Suprapubic skin (tissue), 4 donors: ENCODE results near the gene MIGA2. TPM values are rescaled to one million over a fixed set of nuclear protein-coding genes. Genes with fewer than 3 reads are reported as not detected.

Source experiments
- DNase-seq, 2 donors: peaks; one replicate each; pipeline ENCODE4 v3.0.0-alpha.2; 2019; ENCODE audit warnings: low spot score in 2 of 2
- H3K27ac ChIP-seq: fragments of 200-600 bp; sonication (generic); one replicate; pipeline ENCODE4 v1.5.1; 2019
- H3K27me3 ChIP-seq: fragments of 200-600 bp; sonication (generic); one replicate; pipeline ENCODE4 v1.5.1; 2019
- H3K36me3 ChIP-seq: fragments of 200-600 bp; sonication (generic); one replicate; pipeline ENCODE4 v1.5.1; 2019
- H3K4me1 ChIP-seq: fragments of 200-600 bp; sonication (generic); one replicate; pipeline ENCODE4 v1.5.1; 2019
- H3K4me3 ChIP-seq: fragments of 200-600 bp; sonication (generic); one replicate; pipeline ENCODE4 v1.5.1; 2019; ENCODE audit warnings: mild to moderate bottlenecking
- H3K9me3 ChIP-seq: fragments of 200-600 bp; sonication (generic); one replicate; pipeline ENCODE4 v1.5.1; 2019
- EP300 ChIP-seq: sonication (generic); formaldehyde crosslinking; IDR thresholded peaks from one replicate; pipeline ENCODE4 v1.6.1; 2017; ENCODE audit warnings: antibody characterized with exemption
- POLR2A ChIP-seq, 2 donors: fragments of 450-650 bp; IDR thresholded peaks; one replicate each; pipeline ENCODE4 v1.6.1; 2017; ENCODE audit warnings: antibody characterized with exemption in 2 of 2, mild to moderate bottlenecking in 2 of 2, moderate library complexity in 2 of 2
- POLR2AphosphoS5 ChIP-seq, 3 donors: sonication (generic); formaldehyde crosslinking; IDR thresholded peaks; one replicate each; pipeline ENCODE4 v1.6.1; 2017; ENCODE audit warnings: antibody characterized with exemption in 3 of 3
- WGBS: methylation state at CpG from one replicate; pipeline ENCODE4 v1.1.5; 2018; 5-methylcytosine and 5-hydroxymethylcytosine counted together
- total RNA-seq, 4 donors: library from RNA; depleted of rRNA; stranded (reverse); fragments of >200 nt; gene quantifications; one replicate each; pipeline ENCODE4 v1.1.0, GENCODE V29; 2016
- TF ChIP-seq, protein P1 (sequence below), 2 donors: fragments of 200-600 bp in 1 of 2; fragments of 450-650 bp in 1 of 2; sonication (generic) in 1 of 2; IDR thresholded peaks; one replicate each; pipeline ENCODE4 v1.5.1; 2016 to 2019; ENCODE audit warnings: antibody characterized with exemption in 2 of 2, mild to moderate bottlenecking in 1 of 2, moderate library complexity in 1 of 2

MIGA2 gene
- total RNA-seq, 4 donors from 2014 or later, result 28.3 to 44.3 (median 39.7) TPM

DNA sequence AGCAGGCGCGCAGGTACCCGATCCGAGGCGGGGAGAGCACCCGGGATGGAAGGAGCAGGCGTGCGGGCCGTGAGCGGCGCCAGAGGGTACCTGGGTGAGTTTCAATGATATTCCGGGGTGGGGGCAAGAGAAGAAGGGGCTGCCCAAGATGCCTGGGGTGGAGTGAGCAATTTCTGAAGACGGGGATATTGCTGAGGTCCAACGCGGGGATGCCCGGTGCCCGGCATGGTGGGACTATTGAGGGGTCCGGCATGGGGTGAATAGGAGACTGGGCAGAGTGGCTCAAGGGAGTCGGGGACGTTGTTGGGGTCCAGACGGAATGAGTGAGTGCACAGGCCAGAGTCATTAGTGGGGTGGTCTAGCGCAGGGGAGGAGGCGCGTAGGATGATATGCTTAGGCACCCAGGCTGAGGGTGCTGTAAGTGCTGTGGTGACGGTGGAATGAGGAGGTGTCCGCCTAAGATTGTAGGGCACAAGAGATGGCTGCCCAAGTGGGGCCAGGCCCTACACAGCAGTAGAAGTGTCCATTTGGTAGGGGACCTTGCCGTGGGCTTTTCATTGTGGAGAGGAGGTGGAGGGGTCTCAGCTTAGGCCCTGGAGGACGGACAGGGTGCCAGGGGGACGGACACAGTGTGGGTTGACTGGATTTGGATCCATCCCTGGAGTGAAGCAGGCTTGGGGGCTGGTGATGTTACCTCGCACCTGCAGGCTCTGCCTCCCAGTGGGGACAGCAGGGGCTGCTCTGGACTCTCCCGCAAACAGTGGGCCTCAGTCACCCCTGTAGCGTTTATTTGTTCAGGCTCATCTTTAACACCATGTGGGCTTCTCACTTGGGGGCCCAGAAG lies 719 bp downstream of the MIGA2 start:
- Histone ChIP-seq H3K36me3 (peaks cover 16% of the 10 kb centered on the region), H3K4me3 (peak overlapping the region; percentile 81), H3K9me3 (no peaks in the 10 kb centered on the region), H3K27me3 (no peaks in the 10 kb centered on the region), H3K4me1 (peaks cover 25% of the 10 kb centered on the region), H3K27ac (peak overlapping the region; percentile 62)
- WGBS, result 12% methylated on average over 32 of the region's 32 CpGs
- TF ChIP-seq POLR2A (IDR thresholded peaks at IDR 0.05), result no peak
- no peak for DNase-seq

DNA sequence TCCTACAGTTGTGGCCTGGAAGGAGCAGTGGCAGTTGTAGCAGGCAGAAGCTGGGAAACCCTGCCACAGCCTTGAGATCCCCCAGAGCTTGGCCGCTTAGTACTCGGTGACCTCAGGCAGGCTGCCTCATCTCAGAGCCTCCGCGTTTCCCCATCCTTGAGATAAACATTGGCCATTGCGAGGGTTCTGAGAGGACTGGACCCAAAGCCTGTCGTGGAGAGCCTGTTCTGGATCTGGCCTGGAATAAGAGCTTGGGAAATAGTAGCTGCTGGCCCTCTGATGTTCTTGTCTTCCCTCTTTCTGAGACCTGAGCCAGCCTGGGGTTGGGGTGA lies 1.3 kb downstream of the MIGA2 start:
- no CpG with 5 or more reads among the region's 6 CpGs for WGBS
- Histone ChIP-seq H3K27ac (no peak overlapping the region), H3K27me3 (no peaks in the 10 kb centered on the region), H3K36me3 (peaks cover 22% of the 10 kb centered on the region), H3K9me3 (no peaks in the 10 kb centered on the region), H3K4me1 (peaks cover 25% of the 10 kb centered on the region), H3K4me3 (peak overlapping the region; percentile 81)
- DNase-seq, result no peak
- TF ChIP-seq POLR2A (IDR thresholded peaks at IDR 0.05) (peak in 1 of 2 donors; percentile 16), EP300 (no peak), POLR2AphosphoS5 (IDR thresholded peaks at IDR 0.05) (no peak)
- TF ChIP-seq, protein P1, sequence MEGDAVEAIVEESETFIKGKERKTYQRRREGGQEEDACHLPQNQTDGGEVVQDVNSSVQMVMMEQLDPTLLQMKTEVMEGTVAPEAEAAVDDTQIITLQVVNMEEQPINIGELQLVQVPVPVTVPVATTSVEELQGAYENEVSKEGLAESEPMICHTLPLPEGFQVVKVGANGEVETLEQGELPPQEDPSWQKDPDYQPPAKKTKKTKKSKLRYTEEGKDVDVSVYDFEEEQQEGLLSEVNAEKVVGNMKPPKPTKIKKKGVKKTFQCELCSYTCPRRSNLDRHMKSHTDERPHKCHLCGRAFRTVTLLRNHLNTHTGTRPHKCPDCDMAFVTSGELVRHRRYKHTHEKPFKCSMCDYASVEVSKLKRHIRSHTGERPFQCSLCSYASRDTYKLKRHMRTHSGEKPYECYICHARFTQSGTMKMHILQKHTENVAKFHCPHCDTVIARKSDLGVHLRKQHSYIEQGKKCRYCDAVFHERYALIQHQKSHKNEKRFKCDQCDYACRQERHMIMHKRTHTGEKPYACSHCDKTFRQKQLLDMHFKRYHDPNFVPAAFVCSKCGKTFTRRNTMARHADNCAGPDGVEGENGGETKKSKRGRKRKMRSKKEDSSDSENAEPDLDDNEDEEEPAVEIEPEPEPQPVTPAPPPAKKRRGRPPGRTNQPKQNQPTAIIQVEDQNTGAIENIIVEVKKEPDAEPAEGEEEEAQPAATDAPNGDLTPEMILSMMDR (IDR thresholded peaks at IDR 0.05), result no peak

DNA sequence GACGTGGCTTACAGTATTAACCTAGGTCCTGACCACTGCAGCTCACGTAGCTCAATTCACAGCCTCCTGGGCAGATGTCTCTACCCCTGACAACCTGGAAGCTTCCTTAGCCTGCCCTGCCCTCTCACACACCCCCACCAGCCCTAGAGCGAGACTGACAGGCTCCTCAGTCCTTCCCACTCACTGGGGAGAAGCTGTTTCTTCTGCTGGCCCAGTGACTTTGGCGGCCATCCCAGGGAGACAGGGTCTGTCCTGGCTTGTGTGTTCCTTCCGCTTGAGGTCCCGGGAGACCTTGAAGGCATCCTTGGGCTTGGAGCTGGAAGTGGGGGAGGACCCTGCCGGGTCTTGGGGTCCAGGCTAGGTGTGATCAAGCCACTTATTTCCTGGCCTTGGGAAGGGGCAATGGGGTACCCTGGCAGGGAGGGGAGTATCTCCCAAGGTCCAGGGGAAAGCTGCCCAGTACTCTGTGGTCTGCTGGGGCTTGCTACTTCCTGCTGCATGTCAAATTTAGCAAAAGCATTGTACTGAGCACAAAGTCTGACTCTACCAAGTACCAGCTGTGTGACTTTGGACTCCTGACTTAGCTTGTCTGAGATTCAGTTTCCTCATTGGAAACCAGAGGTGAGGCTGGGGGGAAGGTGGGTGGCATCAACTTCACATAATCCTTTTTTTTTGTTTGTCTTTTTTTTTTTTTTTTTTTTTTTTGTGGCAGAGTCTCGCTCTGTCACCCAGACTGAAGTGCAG lies 1.9 kb downstream of the MIGA2 start:
- 58% methylated on average over 5 of the region's 8 CpGs for WGBS
- H3K27me3 ChIP-seq, result no peaks in the 10 kb centered on the region
- TF ChIP-seq EP300 (no peak), POLR2AphosphoS5 (IDR thresholded peaks at IDR 0.05) (no peak)
- TF ChIP-seq, protein P1 (IDR thresholded peaks at IDR 0.05), result no peak
- peak overlapping the region; percentile 81 for H3K4me3 ChIP-seq
- no peak for DNase-seq
- no peak overlapping the region for H3K27ac ChIP-seq
- H3K9me3 ChIP-seq, result no peaks in the 10 kb centered on the region
- H3K4me1 ChIP-seq, result peaks cover 25% of the 10 kb centered on the region
- H3K36me3 ChIP-seq, result peaks cover 26% of the 10 kb centered on the region

DNA sequence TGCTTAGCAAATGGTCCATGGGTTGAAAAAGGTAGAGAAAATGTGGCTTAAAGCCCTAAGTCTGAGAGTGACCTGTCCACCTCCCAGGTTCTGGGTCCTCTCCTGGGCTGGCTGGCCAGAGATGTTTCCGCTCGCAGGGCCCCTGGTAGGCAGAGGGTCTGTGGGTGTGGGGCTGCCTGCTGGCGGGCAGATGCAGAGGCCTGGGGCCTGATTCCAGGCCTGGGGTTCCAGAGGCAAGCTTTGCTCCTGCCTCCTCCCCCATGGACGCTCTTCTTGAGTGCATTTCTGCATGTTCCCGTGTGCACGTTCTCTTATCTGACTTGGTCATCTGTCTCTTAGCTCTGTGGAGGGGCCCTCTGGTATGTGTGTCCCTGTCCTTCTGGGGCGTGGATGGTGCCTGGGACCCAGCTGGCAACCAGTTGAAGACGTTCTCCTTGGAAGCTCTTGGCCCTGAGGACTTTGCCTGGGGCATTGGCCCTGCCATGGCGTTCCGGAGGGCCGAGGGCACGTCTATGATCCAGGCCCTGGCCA lies 3.8 kb downstream of the MIGA2 start:
- TF ChIP-seq EP300 (no peak), POLR2A (IDR thresholded peaks at IDR 0.05) (no peak), POLR2AphosphoS5 (IDR thresholded peaks at IDR 0.05) (no peak)
- TF ChIP-seq, protein P1 (IDR thresholded peaks at IDR 0.05), result no peak
- WGBS, result 92% methylated on average over 12 of the region's 12 CpGs

DNA sequence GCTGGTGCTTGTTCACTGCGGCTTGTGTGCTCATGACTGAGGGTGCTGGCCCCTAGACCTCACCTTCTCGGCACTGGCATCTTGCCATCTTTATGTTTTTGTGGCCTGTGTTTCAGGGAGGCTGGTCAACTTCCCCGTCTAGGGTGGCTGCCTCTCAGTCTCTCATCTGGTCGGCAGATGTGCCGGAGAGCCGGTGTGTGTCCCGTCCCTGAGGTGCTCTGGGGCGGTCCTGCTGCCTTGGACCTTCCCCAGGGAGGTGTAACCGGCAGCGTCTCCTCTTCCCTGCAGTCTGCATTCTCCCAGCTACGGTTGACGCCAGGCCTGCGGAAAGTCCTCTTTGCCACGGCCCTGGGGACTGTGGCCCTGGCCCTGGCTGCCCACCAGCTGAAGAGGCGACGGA lies 5.6 kb downstream of the MIGA2 start:
- H3K36me3 ChIP-seq, result peaks cover 44% of the 10 kb centered on the region

More for the DNA sequence above, 3.8 kb downstream of the MIGA2 start:
- H3K36me3 ChIP-seq, result peaks cover 40% of the 10 kb centered on the region
- H3K27me3 ChIP-seq, result no peaks in the 10 kb centered on the region
- H3K4me3 ChIP-seq, result no peak overlapping the region
- DNase-seq, result no peak
- H3K9me3 ChIP-seq, result no peaks in the 10 kb centered on the region
- H3K27ac ChIP-seq, result no peak overlapping the region
- H3K4me1 ChIP-seq, result peaks cover 25% of the 10 kb centered on the region

More for the DNA sequence above, 5.6 kb downstream of the MIGA2 start:
- Histone ChIP-seq H3K27ac (no peak overlapping the region), H3K4me1 (peaks cover 18% of the 10 kb centered on the region), H3K4me3 (no peak overlapping the region), H3K27me3 (no peaks in the 10 kb centered on the region), H3K9me3 (no peaks in the 10 kb centered on the region)
- WGBS, result 88% methylated on average over 16 of the region's 16 CpGs
- TF ChIP-seq POLR2A (IDR thresholded peaks at IDR 0.05) (no peak), POLR2AphosphoS5 (IDR thresholded peaks at IDR 0.05) (no peak), EP300 (no peak)
- TF ChIP-seq, protein P1 (IDR thresholded peaks at IDR 0.05), result no peak
- DNase-seq, result no peak
